ENCODE results near the gene MS4A7. TPM values are rescaled to one million over a fixed set of nuclear protein-coding genes. Genes with fewer than 3 reads are reported as not detected.

The MS4A7 gene
- total RNA-seq, 2 experiments from 2014 or later = 0.54 to 2.4 TPM

GRCh38 chr11:60396799-60397198 lies 18.5 kb downstream of the MS4A7 start:
- Histone ChIP-seq H3K27ac (ENCODE audit: low read depth, low read length, poor library complexity, severe bottlenecking) (no peak overlapping the region), H3K36me3 (ENCODE audit: insufficient read depth, low read length) (no peaks in the 10 kb centered on the region), H3K79me2 (ENCODE audit: insufficient read depth, low read depth, low read length) (no peaks in the 10 kb centered on the region), H3K4me3 (ENCODE audit: low read depth, low read length, poor library complexity, severe bottlenecking) (no peak overlapping the region), H4K20me1 (ENCODE audit: insufficient read depth, low read length) (no peaks in the 10 kb centered on the region), H3K4me1 (ENCODE audit: insufficient read depth, low read length, poor library complexity, severe bottlenecking) (peaks cover 16% of the 10 kb centered on the region), H2AFZ (ENCODE audit: low read length) (peak overlapping the region; percentile 91), H3K9me2 (ENCODE audit: insufficient read depth, low read length) (no peaks in the 10 kb centered on the region), H3K4me2 (ENCODE audit: low read length) (peak overlapping the region; percentile 47), H3K9me3 (ENCODE audit: low read length) (peaks cover 8% of the 10 kb centered on the region)
- BruUV-seq (replicated peaks) = no TSS peak
- peak; percentile 53 for DNase-seq (ENCODE audit: low spot score)
- TF ChIP-seq CTCF (conservative IDR thresholded peaks at IDR 0.05; ENCODE audit: low read length) (no peak), EZH2phosphoT487 (IDR thresholded peaks at IDR 0.05; ENCODE audit: borderline replicate concordance, low read depth, low read length) (no peak)
- ChIA-PET POLR2A (interaction anchor here (0.6 to 1.4 kb wide), 3 partner anchors 45 to 115 kb away, joined by 3 to 5 read pairs (median 3); no protein-coding TSS in a partner anchor), CTCF (ENCODE audit: unreplicated experiment) (no interaction called here)
- intact Hi-C loops (cut with micrococcal nuclease; ENCODE audit: unreplicated experiment) = no loop called here

DNA sequence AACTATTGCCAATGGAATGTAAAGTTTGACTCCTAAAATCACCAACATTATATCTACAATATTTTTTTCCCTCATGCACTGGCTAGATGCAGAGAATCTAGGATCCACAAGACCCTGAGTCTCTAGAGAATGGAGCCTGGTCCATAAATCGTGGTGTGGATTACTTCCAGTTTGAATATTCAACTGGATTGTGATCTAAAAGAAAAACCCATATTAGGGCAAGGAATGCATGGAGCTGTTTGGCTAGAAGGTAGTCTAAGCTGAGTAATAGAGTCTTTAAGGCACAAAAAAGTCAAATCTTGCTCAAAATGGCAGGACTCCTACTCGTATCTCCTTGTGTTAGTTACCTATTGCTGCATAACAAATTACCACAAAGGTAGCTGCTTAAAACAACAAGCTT lies 41.7 kb downstream of the MS4A7 start:
- no peaks in the 10 kb centered on the region for H3K9me2 ChIP-seq (ENCODE audit: insufficient read depth, low read length)
- H3K4me1 ChIP-seq (ENCODE audit: insufficient read depth, low read length, poor library complexity, severe bottlenecking) = no peaks in the 10 kb centered on the region
- H3K79me2 ChIP-seq (ENCODE audit: insufficient read depth, low read depth, low read length) = no peaks in the 10 kb centered on the region
- DNase-seq (ENCODE audit: low spot score) = no peak
- H3K4me2 ChIP-seq (ENCODE audit: low read length) = no peak overlapping the region
- no peak overlapping the region for H3K4me3 ChIP-seq (ENCODE audit: low read depth, low read length, poor library complexity, severe bottlenecking)
- CTCF ChIA-PET (ENCODE audit: unreplicated experiment) = no interaction called here
- peaks cover 12% of the 10 kb centered on the region for H3K9me3 ChIP-seq (ENCODE audit: low read length)
- TF ChIP-seq EZH2phosphoT487 (IDR thresholded peaks at IDR 0.05; ENCODE audit: borderline replicate concordance, low read depth, low read length) = no peak
- no peak for TF ChIP-seq CTCF (conservative IDR thresholded peaks at IDR 0.05; ENCODE audit: low read length)
- POLR2A ChIA-PET = interaction anchor here (0.7 kb wide), 1 partner anchor 42 kb away, joined by 4 read pairs; no protein-coding TSS in a partner anchor
- BruUV-seq (replicated peaks) = no TSS peak
- H3K27ac ChIP-seq (ENCODE audit: low read depth, low read length, poor library complexity, severe bottlenecking) = no peak overlapping the region
- H2AFZ ChIP-seq (ENCODE audit: low read length) = no peak overlapping the region
- intact Hi-C loops (cut with micrococcal nuclease; ENCODE audit: unreplicated experiment) = no loop called here
- H4K20me1 ChIP-seq (ENCODE audit: insufficient read depth, low read length) = no peaks in the 10 kb centered on the region
- no peaks in the 10 kb centered on the region for H3K36me3 ChIP-seq (ENCODE audit: insufficient read depth, low read length)

GRCh38 chr11:60422609-60423008 lies 44.3 kb downstream of the MS4A7 start:
- H3K9me2 ChIP-seq (ENCODE audit: insufficient read depth, low read length) = no peaks in the 10 kb centered on the region
- H2AFZ ChIP-seq (ENCODE audit: low read length) = no peak overlapping the region
- H3K79me2 ChIP-seq (ENCODE audit: insufficient read depth, low read depth, low read length) = no peaks in the 10 kb centered on the region
- TF ChIP-seq CTCF (conservative IDR thresholded peaks at IDR 0.05; ENCODE audit: low read length) = no peak
- no peak for TF ChIP-seq EZH2phosphoT487 (IDR thresholded peaks at IDR 0.05; ENCODE audit: borderline replicate concordance, low read depth, low read length)
- peaks cover 12% of the 10 kb centered on the region for H3K9me3 ChIP-seq (ENCODE audit: low read length)
- H3K27ac ChIP-seq (ENCODE audit: low read depth, low read length, poor library complexity, severe bottlenecking) = no peak overlapping the region
- H3K4me3 ChIP-seq (ENCODE audit: low read depth, low read length, poor library complexity, severe bottlenecking) = no peak overlapping the region
- H3K4me1 ChIP-seq (ENCODE audit: insufficient read depth, low read length, poor library complexity, severe bottlenecking) = no peaks in the 10 kb centered on the region
- no peaks in the 10 kb centered on the region for H3K36me3 ChIP-seq (ENCODE audit: insufficient read depth, low read length)
- ChIA-PET CTCF (ENCODE audit: unreplicated experiment) (no interaction called here), POLR2A (no interaction called here)
- intact Hi-C loops (cut with micrococcal nuclease; ENCODE audit: unreplicated experiment) = no loop called here
- no peak for DNase-seq (ENCODE audit: low spot score)
- H4K20me1 ChIP-seq (ENCODE audit: insufficient read depth, low read length) = no peaks in the 10 kb centered on the region
- H3K4me2 ChIP-seq (ENCODE audit: low read length) = no peak overlapping the region
- no TSS peak for BruUV-seq (replicated peaks)

Measured in OCI-LY7 (cell line).